HepG2 (cell line): ENCODE measurements around the gene CD320. TPM values are rescaled to one million over a fixed set of nuclear protein-coding genes. Genes with fewer than 3 reads are reported as not detected.

Experiments
- ADNP ChIP-seq: sonication (generic); formaldehyde crosslinking; IDR thresholded peaks from 2 replicates; pipeline ENCODE4 v1.4.0; 2020; ENCODE audit warnings: missing genetic modification reagents
- ARNTL ChIP-seq: sonication (generic); formaldehyde crosslinking; IDR thresholded peaks from 2 replicates; pipeline ENCODE4 v1.4.0; 2020; ENCODE audit warnings: mild to moderate bottlenecking, missing genetic modification reagents
- CREB1 ChIP-seq, 2 experiments: fragments of 450-650 bp in 1 of 2; IDR thresholded peaks; 2 replicates each; pipeline ENCODE4 v1.6.1; 2016 to 2017; ENCODE audit warnings: control low read depth in 1 of 2, mild to moderate bottlenecking in 1 of 2, missing compliant biosample characterization in 1 of 2, missing genetic modification characterization in 1 of 2
- FOXA1 ChIP-seq, 2 experiments: fragments of 450-650 bp in 1 of 2; sonication (generic) in 1 of 2; formaldehyde crosslinking in 1 of 2; IDR thresholded peaks; 2 replicates each; pipeline versions ENCODE4 v1.4.0 to v1.6.1; 2016 to 2020; ENCODE audit warnings: missing genetic modification reagents in 1 of 2
- HHEX ChIP-seq: IDR thresholded peaks from 2 replicates; pipeline ENCODE4 v1.6.1; 2016; ENCODE audit warnings: control low read depth
- KDM2A ChIP-seq: sonication (generic); formaldehyde crosslinking; IDR thresholded peaks from 2 replicates; pipeline ENCODE4 v1.4.0; 2020; ENCODE audit warnings: low read depth, missing genetic modification reagents, borderline replicate concordance
- MTA3 ChIP-seq: sonication (generic); formaldehyde crosslinking; IDR thresholded peaks from 2 replicates; pipeline ENCODE4 v1.4.0; 2020; ENCODE audit warnings: missing genetic modification reagents
- NBN ChIP-seq: fragments of 450-650 bp; conservative IDR thresholded peaks from 2 replicates; pipeline ENCODE4 v1.6.1; 2017
- TBP ChIP-seq: sonication (generic); formaldehyde crosslinking; IDR thresholded peaks from 2 replicates; pipeline ENCODE4 v1.5.0; 2020; ENCODE audit warnings: missing genetic modification reagents
- TEAD3 ChIP-seq: optimal IDR thresholded peaks from 2 replicates; pipeline ENCODE3; 2016; ENCODE audit warnings: borderline replicate concordance
- U2AF2 ChIP-seq: fragments of 200-400 bp; formaldehyde crosslinking; IDR thresholded peaks from 2 replicates; pipeline ENCODE4 v1.6.1; 2017; ENCODE audit warnings: low read depth, mild to moderate bottlenecking, low read length
- ZMYM2 ChIP-seq: sonication (generic); formaldehyde crosslinking; IDR thresholded peaks from 2 replicates; pipeline ENCODE4 v1.8.0; 2022; ENCODE audit warnings: mild to moderate bottlenecking, missing genetic modification reagents
- ZNF792 ChIP-seq: IDR thresholded peaks from 2 replicates; pipeline ENCODE4 v1.6.1; 2016
- ZNF83 ChIP-seq: sonication (generic); formaldehyde crosslinking; IDR thresholded peaks from 2 replicates; pipeline ENCODE4 v1.4.0; 2020; ENCODE audit warnings: missing genetic modification reagents, mild to moderate bottlenecking, borderline replicate concordance
- polyA plus RNA-seq, 8 experiments: library from polyadenylated mRNA; depleted of rRNA in 3 of 8; stranded (reverse) in 7 of 8; unstranded in 1 of 8; fragments of >200 nt; fragmentation: Illumina TruSeq in 4 of 8; extraction: Trizol in 4 of 8; gene quantifications; 2 replicates each; pipeline versions ENCODE4 v1.2.1 to v1.2.3, GENCODE V29; 2011 to 2016; ENCODE audit warnings: low read depth in 4 of 8, missing spikeins in 1 of 8, mixed read lengths in 1 of 8; ENCODE audit not compliant: insufficient read depth in 1 of 8
- total RNA-seq, 5 experiments: library from RNA; depleted of rRNA; stranded (reverse); fragments of >200 nt; fragmentation: Illumina TruSeq; extraction: Trizol; gene quantifications; 2 replicates each; pipeline ENCODE4 v1.2.3, GENCODE V29; 2016; ENCODE audit warnings: low read depth in 1 of 5
- TF ChIP-seq, protein P1 (sequence below): sonication (generic); formaldehyde crosslinking; IDR thresholded peaks from 2 replicates; pipeline ENCODE4 v1.9.0; 2021; ENCODE audit warnings: mild to moderate bottlenecking, missing genetic modification reagents
- TF ChIP-seq, protein P2 (sequence below): sonication (generic); formaldehyde crosslinking; IDR thresholded peaks from 2 replicates; pipeline ENCODE4 v1.8.0; 2022; ENCODE audit warnings: missing genetic modification reagents, mild to moderate bottlenecking, inconsistent platforms, borderline replicate concordance

CD320 gene
- total and polyA plus RNA-seq, 2 of the 13 experiments (the other 11 are each of a cell fraction or from before 2014, with no cell fraction given): 83.1 to 99.9 TPM

- TF ChIP-seq, protein P1, sequence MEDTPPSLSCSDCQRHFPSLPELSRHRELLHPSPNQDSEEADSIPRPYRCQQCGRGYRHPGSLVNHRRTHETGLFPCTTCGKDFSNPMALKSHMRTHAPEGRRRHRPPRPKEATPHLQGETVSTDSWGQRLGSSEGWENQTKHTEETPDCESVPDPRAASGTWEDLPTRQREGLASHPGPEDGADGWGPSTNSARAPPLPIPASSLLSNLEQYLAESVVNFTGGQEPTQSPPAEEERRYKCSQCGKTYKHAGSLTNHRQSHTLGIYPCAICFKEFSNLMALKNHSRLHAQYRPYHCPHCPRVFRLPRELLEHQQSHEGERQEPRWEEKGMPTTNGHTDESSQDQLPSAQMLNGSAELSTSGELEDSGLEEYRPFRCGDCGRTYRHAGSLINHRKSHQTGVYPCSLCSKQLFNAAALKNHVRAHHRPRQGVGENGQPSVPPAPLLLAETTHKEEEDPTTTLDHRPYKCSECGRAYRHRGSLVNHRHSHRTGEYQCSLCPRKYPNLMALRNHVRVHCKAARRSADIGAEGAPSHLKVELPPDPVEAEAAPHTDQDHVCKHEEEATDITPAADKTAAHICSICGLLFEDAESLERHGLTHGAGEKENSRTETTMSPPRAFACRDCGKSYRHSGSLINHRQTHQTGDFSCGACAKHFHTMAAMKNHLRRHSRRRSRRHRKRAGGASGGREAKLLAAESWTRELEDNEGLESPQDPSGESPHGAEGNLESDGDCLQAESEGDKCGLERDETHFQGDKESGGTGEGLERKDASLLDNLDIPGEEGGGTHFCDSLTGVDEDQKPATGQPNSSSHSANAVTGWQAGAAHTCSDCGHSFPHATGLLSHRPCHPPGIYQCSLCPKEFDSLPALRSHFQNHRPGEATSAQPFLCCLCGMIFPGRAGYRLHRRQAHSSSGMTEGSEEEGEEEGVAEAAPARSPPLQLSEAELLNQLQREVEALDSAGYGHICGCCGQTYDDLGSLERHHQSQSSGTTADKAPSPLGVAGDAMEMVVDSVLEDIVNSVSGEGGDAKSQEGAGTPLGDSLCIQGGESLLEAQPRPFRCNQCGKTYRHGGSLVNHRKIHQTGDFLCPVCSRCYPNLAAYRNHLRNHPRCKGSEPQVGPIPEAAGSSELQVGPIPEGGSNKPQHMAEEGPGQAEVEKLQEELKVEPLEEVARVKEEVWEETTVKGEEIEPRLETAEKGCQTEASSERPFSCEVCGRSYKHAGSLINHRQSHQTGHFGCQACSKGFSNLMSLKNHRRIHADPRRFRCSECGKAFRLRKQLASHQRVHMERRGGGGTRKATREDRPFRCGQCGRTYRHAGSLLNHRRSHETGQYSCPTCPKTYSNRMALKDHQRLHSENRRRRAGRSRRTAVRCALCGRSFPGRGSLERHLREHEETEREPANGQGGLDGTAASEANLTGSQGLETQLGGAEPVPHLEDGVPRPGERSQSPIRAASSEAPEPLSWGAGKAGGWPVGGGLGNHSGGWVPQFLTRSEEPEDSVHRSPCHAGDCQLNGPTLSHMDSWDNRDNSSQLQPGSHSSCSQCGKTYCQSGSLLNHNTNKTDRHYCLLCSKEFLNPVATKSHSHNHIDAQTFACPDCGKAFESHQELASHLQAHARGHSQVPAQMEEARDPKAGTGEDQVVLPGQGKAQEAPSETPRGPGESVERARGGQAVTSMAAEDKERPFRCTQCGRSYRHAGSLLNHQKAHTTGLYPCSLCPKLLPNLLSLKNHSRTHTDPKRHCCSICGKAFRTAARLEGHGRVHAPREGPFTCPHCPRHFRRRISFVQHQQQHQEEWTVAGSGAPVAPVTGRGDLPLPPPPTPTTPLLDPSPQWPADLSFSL: 0 out of 2 replicates have a peak, but pooled peaks have one; percentile 29
- TF ChIP-seq NBN: no peak
- no peak for TF ChIP-seq U2AF2
- TF ChIP-seq ARNTL: peak; percentile 86
- peak; percentile 58; the same call in 1 of the 2 replicates for TF ChIP-seq CREB1 (IDR thresholded peaks at IDR 0.05)
- peak; percentile 81 for TF ChIP-seq CREB1 (CRISPR knock-in tag; IDR thresholded peaks at IDR 0.05)
- TF ChIP-seq ADNP: peak; percentile 96
- TF ChIP-seq TBP (CRISPR knock-in tag): no peak
- TF ChIP-seq TEAD3 (CRISPR knock-in tag): peak; percentile 89
- peak; percentile 35; the same call in 1 of the 2 replicates for TF ChIP-seq ZNF83
- TF ChIP-seq, protein P2, sequence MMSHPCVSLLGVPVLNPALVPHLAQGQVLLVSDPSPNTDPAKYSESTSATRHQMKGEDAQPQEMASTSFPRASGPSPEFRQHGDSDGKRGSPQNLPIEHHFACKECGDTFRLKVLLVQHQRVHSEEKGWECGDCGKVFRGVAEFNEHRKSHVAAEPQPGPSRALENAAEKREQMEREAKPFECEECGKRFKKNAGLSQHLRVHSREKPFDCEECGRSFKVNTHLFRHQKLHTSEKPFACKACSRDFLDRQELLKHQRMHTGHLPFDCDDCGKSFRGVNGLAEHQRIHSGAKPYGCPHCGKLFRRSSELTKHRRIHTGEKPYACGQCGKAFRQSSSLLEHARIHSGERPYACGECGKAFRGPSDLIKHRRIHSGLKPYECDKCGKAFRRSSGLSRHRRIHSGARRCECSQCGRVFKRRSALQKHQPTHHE (CRISPR knock-in tag): no peak
- peak; percentile 97 for TF ChIP-seq ZMYM2 (CRISPR knock-in tag)
- peak; percentile 31; the same call in 1 of the 2 replicates for TF ChIP-seq ZNF792 (CRISPR knock-in tag)
- TF ChIP-seq MTA3: no peak
- no peak for TF ChIP-seq FOXA1 (IDR thresholded peaks at IDR 0.05)
- peak; percentile 81 for TF ChIP-seq FOXA1 (CRISPR knock-in tag; IDR thresholded peaks at IDR 0.05)
- no peak for TF ChIP-seq KDM2A
- peak; percentile 79 for TF ChIP-seq HHEX (CRISPR knock-in tag)
Measured at GRCh38 chr19:8357007-8357521, 48.9 kb upstream of the CD320 start (continued).
